Right cardiac atrium (tissue), 5 donors: ENCODE results near the gene TIMM23. TPM values are rescaled to one million over a fixed set of nuclear protein-coding genes. Genes with fewer than 3 reads are reported as not detected.

Source experiments
- polyA plus RNA-seq: library from polyadenylated mRNA; stranded (reverse); fragments of 200-250 nt; gene quantifications from one replicate; pipeline ENCODE4 v1.2.3, GENCODE V29; 2013
- total RNA-seq, 4 donors: library from RNA; stranded (reverse); fragmentation: NEBNext Ultra II Directional; extraction: Animal tissue kit (Norgen Biotek cat#: 25700); gene quantifications; one replicate each; pipeline ENCODE4 v1.2.1, GENCODE V29; 2021
- donor health status: healthy with polysubstance abuse.
- donor health status: DM: no; HTN: yes; CAD: no.
- donor health status: DM: no; HTN: no; CAD: no.
- donor health status: DM: no; HTN: yes; CAD: no; lungs with severe emphysema.
- donor health status: DM: yes; HTN: yes; CAD: no.

Gene TIMM23
- total and polyA plus RNA-seq, 5 donors, result 61.2 to 117 (median 69.3) TPM

Other genes with a start within 250 kb of the TIMM23 start
- gene WASHC2C, start 245.2 kb upstream of the TIMM23 start, total RNA-seq, result 10 to 100 TPM; 32.9 to 77.4 (median 62.6) TPM
- gene WASHC2C, start 245.2 kb upstream of the TIMM23 start, polyA plus RNA-seq, result 16.7 TPM
- 1 to 10 TPM; 6.0 to 9.3 (median 7.8) TPM for gene AGAP4, start 125.0 kb upstream of the TIMM23 start, total RNA-seq
- 6.9 TPM for gene AGAP4, start 125.0 kb upstream of the TIMM23 start, polyA plus RNA-seq
- gene NCOA4, start 58.1 kb downstream of the TIMM23 start, total RNA-seq, result 100 to 1,000 TPM; 173 to 233 (median 222) TPM
- gene NCOA4, start 58.1 kb downstream of the TIMM23 start, polyA plus RNA-seq, result 93.7 TPM
- gene MSMB, start 73.8 kb downstream of the TIMM23 start, total RNA-seq, result not detected
- not detected for gene MSMB, start 73.8 kb downstream of the TIMM23 start, polyA plus RNA-seq